Activated T-cell treated with anti-CD3 and anti-CD28 coated beads, Interleukin-2, amount 50 U/mL, for 1 hour (primary cell): ENCODE data around the gene SMAD3.
"Not testable (repeated sequence)": the region's sequence is repeated elsewhere in the genome, so short reads cannot be mapped to it uniquely, and the experiment has no call there.

Experiments
- DNase-seq: peaks from one replicate; pipeline ENCODE4 v3.0.0-alpha.2; 2020

Gene SMAD3

GRCh38 chr15:67065531-67066005, at the start of gene SMAD3:
SMAD3 (plus strand) TSS chr15:67065602; CDS start chr15:67066155, 553 bp downstream.
- peak; percentile 80 for DNase-seq

GRCh38 chr15:67017311-67017710, 48.1 kb upstream of the SMAD3 start:
- DNase-seq, result no peak

GRCh38 chr15:67018026-67018425, 47.4 kb upstream of the SMAD3 start:
- DNase-seq, result no peak

GRCh38 chr15:67018441-67018840, 47.0 kb upstream of the SMAD3 start:
- DNase-seq, result no peak

GRCh38 chr15:67019069-67019468, 46.3 kb upstream of the SMAD3 start:
- DNase-seq, result no peak

- no peak for DNase-seq
Measured at GRCh38 chr15:67019884-67020520, 45.4 kb upstream of the SMAD3 start.

- DNase-seq, result not testable (repeated sequence)
Measured at GRCh38 chr15:67020668-67021067, 44.7 kb upstream of the SMAD3 start.

GRCh38 chr15:67021455-67021854, 43.9 kb upstream of the SMAD3 start:
- DNase-seq, result no peak

GRCh38 chr15:67022587-67023105, 42.8 kb upstream of the SMAD3 start:
- no peak for DNase-seq

- DNase-seq, result no peak
Measured at GRCh38 chr15:67023517-67024313, 41.7 kb upstream of the SMAD3 start.

GRCh38 chr15:67024314-67024997, 40.9 kb upstream of the SMAD3 start:
- DNase-seq, result no peak

GRCh38 chr15:67024998-67025368, 40.4 kb upstream of the SMAD3 start:
- DNase-seq, result no peak

- no peak for DNase-seq
Measured at GRCh38 chr15:67025719-67026609, 39.4 kb upstream of the SMAD3 start.

GRCh38 chr15:67026610-67026967, 38.8 kb upstream of the SMAD3 start:
- no peak for DNase-seq

- not testable (repeated sequence) for DNase-seq
Measured at GRCh38 chr15:67028440-67028839, 37.0 kb upstream of the SMAD3 start.

GRCh38 chr15:67030036-67030762, 35.2 kb upstream of the SMAD3 start:
- no peak for DNase-seq

- no peak for DNase-seq
Measured at GRCh38 chr15:67031331-67031730, 34.1 kb upstream of the SMAD3 start.

- no peak for DNase-seq
Measured at GRCh38 chr15:67032608-67033007, 32.8 kb upstream of the SMAD3 start.

GRCh38 chr15:67033012-67033411, 32.4 kb upstream of the SMAD3 start:
- DNase-seq, result peak; percentile 27

GRCh38 chr15:67033571-67034044, 31.8 kb upstream of the SMAD3 start:
- peak; percentile 50 for DNase-seq

GRCh38 chr15:67035886-67036285, 29.5 kb upstream of the SMAD3 start:
- no peak for DNase-seq
